HG03520 (cell line): Measurements from ENCODE around the gene ADAMTS16.
"Not testable (repeated sequence)": the region's sequence is repeated elsewhere in the genome, so short reads cannot be mapped to it uniquely, and the experiment has no call there.

Experiments
- ATAC-seq: cut with Tn5 transposase; IDR thresholded peaks from one replicate; pipeline ENCODE4 v1.9.1; 2021; ENCODE audit warnings: mild to moderate bottlenecking, moderate library complexity; ENCODE audit not compliant: unreplicated experiment

Gene ADAMTS16

GRCh38 chr5:5139777-5140478 lies at the start of gene ADAMTS16:
ADAMTS16 (plus strand) TSS chr5:5140330; CDS start chr5:5140468, 138 bp downstream.
- no peak for ATAC-seq

GRCh38 chr5:5092149-5092548 lies 48.0 kb upstream of the ADAMTS16 start:
- ATAC-seq, result no peak

- no peak for ATAC-seq
These were observed 39.5 kb upstream of the ADAMTS16 start for GRCh38 chr5:5100635-5101034.

- ATAC-seq, result no peak
These were observed 38.5 kb upstream of the ADAMTS16 start for GRCh38 chr5:5101676-5102075.

- ATAC-seq, result no peak
These were observed 36.9 kb upstream of the ADAMTS16 start for GRCh38 chr5:5103245-5103644.

GRCh38 chr5:5104550-5104949 lies 35.6 kb upstream of the ADAMTS16 start:
- no peak for ATAC-seq

- no peak for ATAC-seq
These were observed 34.6 kb upstream of the ADAMTS16 start for GRCh38 chr5:5105531-5105930.

- ATAC-seq, result no peak
These were observed 23.2 kb upstream of the ADAMTS16 start for GRCh38 chr5:5116956-5117355.

- ATAC-seq, result no peak
These were observed 17.4 kb upstream of the ADAMTS16 start for GRCh38 chr5:5122776-5123175.

- no peak for ATAC-seq
These were observed 15.9 kb upstream of the ADAMTS16 start for GRCh38 chr5:5124231-5124630.

- ATAC-seq, result no peak
These were observed 13.7 kb upstream of the ADAMTS16 start for GRCh38 chr5:5126444-5126843.

GRCh38 chr5:5128766-5129165 lies 11.4 kb upstream of the ADAMTS16 start:
- no peak for ATAC-seq

- no peak for ATAC-seq
These were observed 7.9 kb upstream of the ADAMTS16 start for GRCh38 chr5:5132234-5132633.

- ATAC-seq, result no peak
These were observed 7.3 kb upstream of the ADAMTS16 start for GRCh38 chr5:5132693-5133295.

GRCh38 chr5:5134107-5134506 lies 6.0 kb upstream of the ADAMTS16 start:
- ATAC-seq, result no peak

- no peak for ATAC-seq
These were observed 4.0 kb upstream of the ADAMTS16 start for GRCh38 chr5:5135957-5136676.

GRCh38 chr5:5137851-5138250 lies 2.3 kb upstream of the ADAMTS16 start:
- not testable (repeated sequence) for ATAC-seq

- ATAC-seq, result no peak
These were observed 774 bp upstream of the ADAMTS16 start for GRCh38 chr5:5139336-5139776.

- ATAC-seq, result no peak
These were observed 579 bp downstream of the ADAMTS16 start for GRCh38 chr5:5140479-5141338.

- ATAC-seq, result no peak
These were observed 1.1 kb downstream of the ADAMTS16 start for GRCh38 chr5:5141339-5141599.
